HCT116 (cell line): ENCODE data around the gene TENM4. TPM values are rescaled to one million over a fixed set of nuclear protein-coding genes. Genes with fewer than 3 reads are reported as not detected.

ENCODE experiments used
- ATAC-seq: fragments of 200-7000 bp; cut with Tn5 transposase; 2 replicates; pipeline ENCODE4 v1.9.1; 2020; ENCODE audit warnings: mild to moderate bottlenecking, moderate library complexity
- BruUV-seq: library from RNA; stranded (reverse); fragments of 400-500 nt; replicated peaks from 2 replicates; lab custom pipeline; 2021; lab: Mats Ljungman, UMichigan
- CTCF ChIA-PET: fragments of 300-600 bp; sonication (Branson Sonifier 250); formaldehyde crosslinking; loops from one replicate; lab custom pipeline; 2021; ENCODE audit warnings: antibody characterized with exemption; lab: Charles Lee
- POLR2A ChIA-PET: fragments of 300-600, 350-600 bp; sonication (Branson Sonifier 250); formaldehyde crosslinking; loops from one replicate; lab custom pipeline; 2021; ENCODE audit warnings: antibody characterized with exemption; lab: Charles Lee
- RAD21 ChIA-PET, 2 experiments: fragments of 300-600 bp; sonication (Branson Sonifier 250); formaldehyde crosslinking; loops; one replicate each; lab custom pipeline; 2023; ENCODE audit warnings: low total read pairs in 2 of 2; ENCODE audit not compliant: uncharacterized antibody in 2 of 2, unreplicated experiment in 2 of 2, low non-redundant PET in 1 of 2; lab: Charles Lee
- DNase-seq: peaks from one replicate; pipeline ENCODE4 v3.0.0-alpha.2; 2010; ENCODE audit warnings: low read depth, low spot score
- H2AFZ ChIP-seq: fragments of 200-600 bp; shearing (Covaris generic), sonication (generic); 2 replicates; pipeline ENCODE4 v1.6.1; 2017; ENCODE audit warnings: low read depth, mixed run types, mixed read lengths, antibody characterized with exemption, low read length; ENCODE audit not compliant: poor library complexity, severe bottlenecking
- H3K27ac ChIP-seq: 2 replicates; pipeline ENCODE4 v1.5.1; 2012; ENCODE audit warnings: low read depth, low read length
- H3K27me3 ChIP-seq: fragments of 200-600 bp; sonication (generic); 2 replicates; pipeline ENCODE4 v1.6.1; 2016; ENCODE audit warnings: mixed run types, low read length, mixed read lengths; ENCODE audit not compliant: insufficient read depth
- H3K36me3 ChIP-seq, 2 experiments: fragments of 200-500 bp in 1 of 2; fragments of 200-600 bp in 1 of 2; sonication (Bioruptor generic) in 1 of 2; sonication (generic) in 1 of 2; 2 replicates each; pipeline versions ENCODE4 v1.5.1 to v1.6.1; 2014 to 2016; ENCODE audit warnings: low read length in 2 of 2, inconsistent platforms in 1 of 2, mixed read lengths in 1 of 2, mixed run types in 1 of 2; ENCODE audit not compliant: insufficient read depth in 2 of 2, control insufficient read depth in 1 of 2
- H3K4me1 ChIP-seq, 2 experiments: fragments of 200-600 bp in 1 of 2; sonication (generic) in 1 of 2; 2 replicates each; pipeline versions ENCODE4 v1.5.1 to v1.6.1; 2012 to 2017; ENCODE audit warnings: low read length in 2 of 2, inconsistent platforms in 1 of 2, mild to moderate bottlenecking in 1 of 2, mixed read lengths in 1 of 2, mixed run types in 1 of 2, moderate library complexity in 1 of 2; ENCODE audit not compliant: insufficient read depth in 2 of 2, control insufficient read depth in 1 of 2
- H3K4me2 ChIP-seq: fragments of 200-600 bp; sonication (generic); 2 replicates; pipeline ENCODE4 v1.6.1; 2017; ENCODE audit warnings: mixed run types, low read length, mixed read lengths
- H3K4me3 ChIP-seq, 2 experiments: fragments of 200-600 bp in 1 of 2; sonication (generic) in 1 of 2; replicated peaks in 1 of 2; 2 replicates each; pipeline ENCODE4 v1.5.1; 2011 to 2016; ENCODE audit warnings: low read length in 2 of 2, control low read depth in 1 of 2, low read depth in 1 of 2, mild to moderate bottlenecking in 1 of 2, mixed read lengths in 1 of 2, mixed run types in 1 of 2
- H3K79me2 ChIP-seq: fragments of 200-600 bp; sonication (generic); 2 replicates; pipeline ENCODE4 v1.6.1; 2017; ENCODE audit warnings: mild to moderate bottlenecking, mixed run types, low read length, moderate library complexity, mixed read lengths; ENCODE audit not compliant: insufficient read depth
- H3K9ac ChIP-seq: fragments of 200-600 bp; sonication (generic); 2 replicates; pipeline ENCODE4 v1.6.1; 2016; ENCODE audit warnings: low read length, mixed read lengths
- H3K9me2 ChIP-seq: fragments of 200-600 bp; sonication (generic), shearing (Covaris generic); 2 replicates; pipeline ENCODE4 v1.6.1; 2017; ENCODE audit warnings: mixed run types, mild to moderate bottlenecking, moderate library complexity; ENCODE audit not compliant: insufficient read depth
- H3K9me3 ChIP-seq, 2 experiments: fragments of 200-500 bp in 1 of 2; fragments of 200-600 bp in 1 of 2; sonication (Bioruptor generic) in 1 of 2; sonication (generic) in 1 of 2; 2 replicates each; pipeline ENCODE4 v1.6.1; 2014 to 2017; ENCODE audit warnings: low read length in 2 of 2, mixed read lengths in 2 of 2, inconsistent platforms in 1 of 2, low read depth in 1 of 2, mild to moderate bottlenecking in 1 of 2, mixed run types in 1 of 2, moderate library complexity in 1 of 2; ENCODE audit not compliant: control insufficient read depth in 1 of 2, insufficient read depth in 1 of 2
- H4K20me1 ChIP-seq: fragments of 200-600 bp; sonication (generic), shearing (Covaris generic); 2 replicates; pipeline ENCODE4 v1.6.1; 2017; ENCODE audit warnings: mixed run types, mild to moderate bottlenecking, moderate library complexity; ENCODE audit not compliant: insufficient read depth
- CBX3 ChIP-seq: IDR thresholded peaks from 2 replicates; pipeline ENCODE4 v1.6.1; 2012; ENCODE audit warnings: low read depth
- CEBPB ChIP-seq: IDR thresholded peaks from 2 replicates; pipeline ENCODE4 v1.6.1; 2012; ENCODE audit warnings: low read depth
- EZH2 ChIP-seq: fragments of 200-600 bp; sonication (generic); IDR thresholded peaks from 2 replicates; pipeline ENCODE4 v1.6.1; 2017; ENCODE audit warnings: antibody characterized with exemption, mixed run types
- EZH2phosphoT487 ChIP-seq: fragments of 200-600 bp; IDR thresholded peaks from 2 replicates; pipeline ENCODE4 v1.6.1; 2018; ENCODE audit warnings: antibody characterized with exemption, borderline replicate concordance
- FOSL1 ChIP-seq: IDR thresholded peaks from 2 replicates; pipeline ENCODE4 v1.6.1; 2012; ENCODE audit warnings: low read depth
- JUND ChIP-seq: IDR thresholded peaks from 2 replicates; pipeline ENCODE4 v1.6.1; 2012
- POLR2AphosphoS5 ChIP-seq: IDR thresholded peaks from 2 replicates; pipeline ENCODE4 v1.6.1; 2011; ENCODE audit warnings: mild to moderate bottlenecking, low read depth, low read length, moderate library complexity
- RAD21 ChIP-seq: IDR thresholded peaks from 2 replicates; pipeline ENCODE4 v1.6.1; 2012; ENCODE audit warnings: low read depth, mild to moderate bottlenecking
- SIN3A ChIP-seq: IDR thresholded peaks from 2 replicates; pipeline ENCODE4 v1.6.1; 2012; ENCODE audit warnings: low read depth
- SP1 ChIP-seq: IDR thresholded peaks from 2 replicates; pipeline ENCODE4 v1.6.1; 2012; ENCODE audit warnings: low read depth
- SRF ChIP-seq: IDR thresholded peaks from 2 replicates; pipeline ENCODE4 v1.6.1; 2012; ENCODE audit warnings: low read depth
- TCF7L2 ChIP-seq: IDR thresholded peaks from 2 replicates; pipeline ENCODE4 v1.7.0; 2011; ENCODE audit warnings: borderline replicate concordance, inconsistent platforms; ENCODE audit not compliant: insufficient read depth, insufficient read length; ENCODE audit errors: extremely low read depth
- ZNF274 ChIP-seq: fragments of 200-500 bp; sonication (Bioruptor generic); IDR thresholded peaks from 2 replicates; pipeline ENCODE4 v1.6.1; 2014; ENCODE audit warnings: mild to moderate bottlenecking, low read depth, low read length, inconsistent platforms
- intact Hi-C: fragments of 100-400 bp; cut with micrococcal nuclease; formaldehyde crosslinking; loops from 2 replicates; pipeline ENCODE4 v1.10.0; 2022
- total RNA-seq: library from RNA; stranded (reverse); gene quantifications from one replicate; pipeline ENCODE4 v1.2.1, GENCODE V29; 2021; ENCODE audit not compliant: unreplicated experiment
- TF ChIP-seq, protein P1 (sequence below): IDR thresholded peaks from 2 replicates; pipeline ENCODE4 v1.6.1; 2012; ENCODE audit warnings: low read depth
- TF ChIP-seq, protein P2 (sequence below): IDR thresholded peaks from 2 replicates; pipeline ENCODE4 v1.6.1; 2012

The TENM4 gene
- total RNA-seq, 1 experiment from 2014 or later = 0.05 TPM

- Histone ChIP-seq H2AFZ (no peak overlapping the region), H3K4me1 (no peaks in the 10 kb centered on the region), H3K9ac (no peak overlapping the region), H3K4me2 (no peak overlapping the region), H3K36me3 (no peaks in the 10 kb centered on the region), H4K20me1 (no peaks in the 10 kb centered on the region), H3K4me3 (no peak overlapping the region), H3K27ac (no peak overlapping the region), H3K9me3 (no peaks in the 10 kb centered on the region), H3K27me3 (peaks cover 5% of the 10 kb centered on the region; the same call in 1 of the 2 replicates), H3K9me2 (no peaks in the 10 kb centered on the region), H3K79me2 (no peaks in the 10 kb centered on the region)
- intact Hi-C loops = no loop called here
- DNase-seq = no peak
- no TSS peak for BruUV-seq
- ATAC-seq = no peak
- CTCF ChIA-PET = no interaction called here
- RAD21 ChIA-PET = no interaction called here
- TF ChIP-seq CEBPB (no peak), CBX3 (no peak), ZNF274 (no peak), SIN3A (no peak), FOSL1 (no peak), EZH2 (no peak), TCF7L2 (no peak), EZH2phosphoT487 (no peak), RAD21 (no peak), POLR2AphosphoS5 (no peak), SP1 (no peak), SRF (no peak), JUND (no peak)
- TF ChIP-seq, protein P1, sequence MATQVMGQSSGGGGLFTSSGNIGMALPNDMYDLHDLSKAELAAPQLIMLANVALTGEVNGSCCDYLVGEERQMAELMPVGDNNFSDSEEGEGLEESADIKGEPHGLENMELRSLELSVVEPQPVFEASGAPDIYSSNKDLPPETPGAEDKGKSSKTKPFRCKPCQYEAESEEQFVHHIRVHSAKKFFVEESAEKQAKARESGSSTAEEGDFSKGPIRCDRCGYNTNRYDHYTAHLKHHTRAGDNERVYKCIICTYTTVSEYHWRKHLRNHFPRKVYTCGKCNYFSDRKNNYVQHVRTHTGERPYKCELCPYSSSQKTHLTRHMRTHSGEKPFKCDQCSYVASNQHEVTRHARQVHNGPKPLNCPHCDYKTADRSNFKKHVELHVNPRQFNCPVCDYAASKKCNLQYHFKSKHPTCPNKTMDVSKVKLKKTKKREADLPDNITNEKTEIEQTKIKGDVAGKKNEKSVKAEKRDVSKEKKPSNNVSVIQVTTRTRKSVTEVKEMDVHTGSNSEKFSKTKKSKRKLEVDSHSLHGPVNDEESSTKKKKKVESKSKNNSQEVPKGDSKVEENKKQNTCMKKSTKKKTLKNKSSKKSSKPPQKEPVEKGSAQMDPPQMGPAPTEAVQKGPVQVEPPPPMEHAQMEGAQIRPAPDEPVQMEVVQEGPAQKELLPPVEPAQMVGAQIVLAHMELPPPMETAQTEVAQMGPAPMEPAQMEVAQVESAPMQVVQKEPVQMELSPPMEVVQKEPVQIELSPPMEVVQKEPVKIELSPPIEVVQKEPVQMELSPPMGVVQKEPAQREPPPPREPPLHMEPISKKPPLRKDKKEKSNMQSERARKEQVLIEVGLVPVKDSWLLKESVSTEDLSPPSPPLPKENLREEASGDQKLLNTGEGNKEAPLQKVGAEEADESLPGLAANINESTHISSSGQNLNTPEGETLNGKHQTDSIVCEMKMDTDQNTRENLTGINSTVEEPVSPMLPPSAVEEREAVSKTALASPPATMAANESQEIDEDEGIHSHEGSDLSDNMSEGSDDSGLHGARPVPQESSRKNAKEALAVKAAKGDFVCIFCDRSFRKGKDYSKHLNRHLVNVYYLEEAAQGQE = no peak
- TF ChIP-seq, protein P2, sequence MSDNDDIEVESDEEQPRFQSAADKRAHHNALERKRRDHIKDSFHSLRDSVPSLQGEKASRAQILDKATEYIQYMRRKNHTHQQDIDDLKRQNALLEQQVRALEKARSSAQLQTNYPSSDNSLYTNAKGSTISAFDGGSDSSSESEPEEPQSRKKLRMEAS = no peak
- POLR2A ChIA-PET = no interaction called here
Measured at GRCh38 chr11:79461666-79462645, 21.1 kb upstream of the TENM4 start.
